ENCODE measurements around the gene ITGAD. TPM values are rescaled to one million over a fixed set of nuclear protein-coding genes. Genes with fewer than 3 reads are reported as not detected.

Gene ITGAD
- total and polyA plus RNA-seq, 2 of the 13 experiments (the other 11 are each of a cell fraction or from before 2014, with no cell fraction given) = not detected

DNA sequence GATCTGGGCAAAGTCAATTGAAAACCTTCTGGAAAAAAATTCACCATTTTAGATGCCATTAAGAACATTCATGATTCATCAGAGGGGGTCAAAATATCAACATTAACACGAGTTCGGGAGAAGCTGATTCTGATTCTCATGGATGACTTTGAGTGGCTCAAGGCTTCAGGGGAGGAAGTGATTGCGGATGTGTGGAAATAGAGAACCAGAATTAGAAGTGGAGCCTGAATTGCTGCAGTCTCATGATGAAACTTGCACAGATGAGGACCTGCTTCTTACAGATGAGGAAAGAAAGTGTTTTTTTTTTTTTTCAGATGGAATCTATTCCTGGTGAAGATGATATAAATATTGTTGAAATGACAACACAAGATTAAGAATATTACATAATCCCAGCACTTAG, 25.3 kb upstream of the ITGAD start (continued):
- TF ChIP-seq ARID5B (CRISPR knock-in tag; IDR thresholded peaks at IDR 0.05) (no peak), RARG (CRISPR knock-in tag; IDR thresholded peaks at IDR 0.05; ENCODE audit: low read depth) (no peak), SP5 (CRISPR knock-in tag; IDR thresholded peaks at IDR 0.05; ENCODE audit: borderline replicate concordance, low read depth) (no peak), GMEB2 (CRISPR knock-in tag; IDR thresholded peaks at IDR 0.05; ENCODE audit: low read depth) (no peak), HNRNPK (IDR thresholded peaks at IDR 0.05; ENCODE audit: low read depth, low read length, poor library complexity, severe bottlenecking) (no peak), CC2D1A (CRISPR knock-in tag; IDR thresholded peaks at IDR 0.05) (no peak)
- TF ChIP-seq, protein P1, sequence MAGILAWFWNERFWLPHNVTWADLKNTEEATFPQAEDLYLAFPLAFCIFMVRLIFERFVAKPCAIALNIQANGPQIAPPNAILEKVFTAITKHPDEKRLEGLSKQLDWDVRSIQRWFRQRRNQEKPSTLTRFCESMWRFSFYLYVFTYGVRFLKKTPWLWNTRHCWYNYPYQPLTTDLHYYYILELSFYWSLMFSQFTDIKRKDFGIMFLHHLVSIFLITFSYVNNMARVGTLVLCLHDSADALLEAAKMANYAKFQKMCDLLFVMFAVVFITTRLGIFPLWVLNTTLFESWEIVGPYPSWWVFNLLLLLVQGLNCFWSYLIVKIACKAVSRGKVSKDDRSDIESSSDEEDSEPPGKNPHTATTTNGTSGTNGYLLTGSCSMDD (CRISPR knock-in tag; IDR thresholded peaks at IDR 0.05) = no peak

Measured in HepG2 (cell line).